Activated CD4-positive, alpha-beta memory T cell treated with anti-CD3 and anti-CD28 coated beads for 36 hours (primary cell): ENCODE data around the gene TAPBPL. TPM values are rescaled to one million over a fixed set of nuclear protein-coding genes. Genes with fewer than 3 reads are reported as not detected.
"Not testable (repeated sequence)": the region's sequence is repeated elsewhere in the genome, so short reads cannot be mapped to it uniquely, and the experiment has no call there.

Experiments used
- CTCF ChIA-PET: fragments of 350-600 bp; sonication (Branson Sonifier 250); formaldehyde crosslinking; loops from one replicate; lab custom pipeline; 2021; ENCODE audit warnings: antibody characterized with exemption, inconsistent platforms; lab: Charles Lee
- POLR2A ChIA-PET: fragments of 350-600 bp; sonication (Branson Sonifier 250); formaldehyde crosslinking; loops from one replicate; lab custom pipeline; 2021; ENCODE audit warnings: antibody characterized with exemption; lab: Charles Lee
- DNase-seq: peaks from one replicate; pipeline ENCODE4 v3.0.0-alpha.2; 2020
- H3K27ac Mint-ChIP-seq: one replicate; pipeline ENCODE4 v1.8.0; 2021; ENCODE audit warnings: mixed read lengths
- H3K27me3 Mint-ChIP-seq: one replicate; pipeline ENCODE4 v1.8.0; 2021; ENCODE audit warnings: mixed read lengths
- H3K36me3 Mint-ChIP-seq: one replicate; pipeline ENCODE4 v1.8.0; 2021; ENCODE audit warnings: mixed read lengths
- H3K4me1 Mint-ChIP-seq: one replicate; pipeline ENCODE4 v1.8.0; 2021; ENCODE audit warnings: low read depth, mixed read lengths
- H3K4me3 Mint-ChIP-seq: one replicate; pipeline ENCODE4 v1.8.0; 2021; ENCODE audit warnings: mild to moderate bottlenecking, mixed read lengths
- H3K9me3 Mint-ChIP-seq: one replicate; pipeline ENCODE4 v1.8.0; 2021; ENCODE audit warnings: mixed read lengths
- intact Hi-C: fragments of 100-400 bp; cut with micrococcal nuclease; formaldehyde crosslinking; loops from one replicate; pipeline ENCODE4 v1.15.1; 2023
- total RNA-seq, 2 experiments: library from RNA; stranded (reverse); gene quantifications; one replicate each; pipeline ENCODE4 v1.2.3, GENCODE V29; 2021

Gene TAPBPL
- total RNA-seq, 2 experiments from 2014 or later, result 33.4 to 35.0 TPM

- peak within 1 kb of the TSS; percentile 94 for H3K4me3 Mint-ChIP-seq
- intact Hi-C loops, result loop anchor here (1.0 kb wide), 6 partner anchors 23 to 358 kb away; partner anchors contain the start of genes CDCA3, GAPDH, ING4 and VAMP1
- H3K27ac Mint-ChIP-seq, result peak within 1 kb of the TSS; percentile 100
- ChIA-PET CTCF (interaction anchor here (0.6 to 2.9 kb wide), 12 partner anchors 23 to 358 kb away, joined by 3 to 11 read pairs (median 6); partner anchors contain the start of genes USP5 and VAMP1), POLR2A (interaction anchor here (0.8 to 4.2 kb wide), 15 partner anchors 8 to 259 kb away, joined by 3 to 47 read pairs (median 5); partner anchors contain the start of genes GAPDH, MLF2, TAPBPL and VAMP1)
- no peaks in the 10 kb centered on the region for H3K27me3 Mint-ChIP-seq
- H3K36me3 Mint-ChIP-seq, result peaks cover 40% of the 10 kb centered on the region
- peak; percentile 98 for DNase-seq
- no peaks in the 10 kb centered on the region for H3K9me3 Mint-ChIP-seq
- H3K4me1 Mint-ChIP-seq, result peaks cover 38% of the 10 kb centered on the region
Observed at GRCh38 chr12:6493497-6494257, 41.8 kb downstream of the TAPBPL start, which contains the start of gene NCAPD2. Gene NCAPD2 (plus strand): TSS chr12:6494102. CDS start chr12:6495099, 997 bp downstream.

GRCh38 chr12:6494258-6494743 is 42.5 kb downstream of the TAPBPL start:
- Mint-ChIP-seq H3K27me3 (no peaks in the 10 kb centered on the region), H3K4me1 (peaks cover 38% of the 10 kb centered on the region), H3K27ac (peak overlapping the region; percentile 100), H3K9me3 (no peaks in the 10 kb centered on the region), H3K4me3 (peak overlapping the region; percentile 94), H3K36me3 (peaks cover 42% of the 10 kb centered on the region)
- no peak for DNase-seq
- ChIA-PET POLR2A (interaction anchor here (0.6 to 2.7 kb wide), 5 partner anchors 19 to 45 kb away, joined by 4 to 15 read pairs (median 6); partner anchors contain the start of genes GAPDH and VAMP1), CTCF (interaction anchor here (1.0 to 1.9 kb wide), 7 partner anchors 29 to 70 kb away, joined by 3 to 9 read pairs (median 4); no protein-coding TSS in a partner anchor)
- intact Hi-C loops, result loop anchor here (1.0 kb wide), 1 partner anchor 71 kb away; no protein-coding TSS in a partner anchor

- intact Hi-C loops, result loop anchor here (1.0 kb wide), 1 partner anchor 72 kb away; no protein-coding TSS in a partner anchor
- H3K9me3 Mint-ChIP-seq, result no peaks in the 10 kb centered on the region
- peak overlapping the region; percentile 100 for H3K27ac Mint-ChIP-seq
- peak overlapping the region; percentile 94 for H3K4me3 Mint-ChIP-seq
- peaks cover 38% of the 10 kb centered on the region for H3K4me1 Mint-ChIP-seq
- H3K36me3 Mint-ChIP-seq, result peaks cover 42% of the 10 kb centered on the region
- POLR2A ChIA-PET, result interaction anchor here (0.6 to 2.7 kb wide), 5 partner anchors 19 to 45 kb away, joined by 4 to 15 read pairs (median 6); partner anchors contain the start of genes GAPDH and VAMP1
- no peak for DNase-seq
- H3K27me3 Mint-ChIP-seq, result no peaks in the 10 kb centered on the region
- CTCF ChIA-PET, result interaction anchor here (0.6 to 1.9 kb wide), 8 partner anchors 29 to 155 kb away, joined by 3 to 9 read pairs (median 4); no protein-coding TSS in a partner anchor
Observed at GRCh38 chr12:6494968-6495367, 43.1 kb downstream of the TAPBPL start.

- Mint-ChIP-seq H3K27ac (peak overlapping the region; percentile 72), H3K4me1 (peaks cover 31% of the 10 kb centered on the region), H3K36me3 (peaks cover 32% of the 10 kb centered on the region)
- intact Hi-C loops, H3K4me3 Mint-ChIP-seq, H3K27me3 Mint-ChIP-seq, H3K9me3 Mint-ChIP-seq, POLR2A ChIA-PET, DNase-seq: not testable (repeated sequence)
- CTCF ChIA-PET, result interaction anchor here (0.9 to 1.4 kb wide), 3 partner anchors 31 to 56 kb away, joined by 3 to 4 read pairs (median 3); no protein-coding TSS in a partner anchor
Observed at GRCh38 chr12:6497291-6497690, 45.4 kb downstream of the TAPBPL start.

GRCh38 chr12:6500466-6500865 is 48.6 kb downstream of the TAPBPL start:
- CTCF ChIA-PET, result interaction anchor here (0.8 to 1.3 kb wide), 3 partner anchors 30 to 78 kb away, joined by 3 to 5 read pairs (median 3); partner anchors contain the start of gene VAMP1
- intact Hi-C loops, result no loop called here
- no peak for DNase-seq
- POLR2A ChIA-PET, result interaction anchor here (0.8 to 1.3 kb wide), 4 partner anchors 30 to 39 kb away, joined by 3 to 5 read pairs (median 4); partner anchors contain the start of gene VAMP1
- Mint-ChIP-seq H3K36me3 (peaks cover 22% of the 10 kb centered on the region), H3K27ac (no peak overlapping the region), H3K4me3 (no peak overlapping the region), H3K27me3 (no peaks in the 10 kb centered on the region), H3K4me1 (peaks cover 17% of the 10 kb centered on the region), H3K9me3 (no peaks in the 10 kb centered on the region)

GRCh38 chr12:6507102-6507998 is 55.5 kb downstream of the TAPBPL start:
- no peak for DNase-seq
- Mint-ChIP-seq H3K4me1 (peaks cover 2% of the 10 kb centered on the region), H3K27ac (no peak overlapping the region), H3K9me3 (no peaks in the 10 kb centered on the region), H3K4me3 (no peak overlapping the region), H3K36me3 (peaks cover 33% of the 10 kb centered on the region), H3K27me3 (no peaks in the 10 kb centered on the region)
- intact Hi-C loops, result no loop called here
- ChIA-PET POLR2A (interaction anchor here (1.2 kb wide), 1 partner anchor 37 kb away, joined by 3 read pairs; the partner anchor contains the start of gene VAMP1), CTCF (interaction anchor here (0.6 to 0.7 kb wide), 3 partner anchors 10 to 71 kb away, joined by 3 to 6 read pairs (median 3); no protein-coding TSS in a partner anchor)

GRCh38 chr12:6508087-6508486 is 56.2 kb downstream of the TAPBPL start:
- no peaks in the 10 kb centered on the region for H3K9me3 Mint-ChIP-seq
- intact Hi-C loops, result no loop called here
- peaks cover 2% of the 10 kb centered on the region for H3K4me1 Mint-ChIP-seq
- H3K27ac Mint-ChIP-seq, result no peak overlapping the region
- ChIA-PET CTCF (no interaction called here), POLR2A (interaction anchor here (1.2 kb wide), 1 partner anchor 37 kb away, joined by 3 read pairs; the partner anchor contains the start of gene VAMP1)
- no peak for DNase-seq
- H3K36me3 Mint-ChIP-seq, result peaks cover 40% of the 10 kb centered on the region
- H3K27me3 Mint-ChIP-seq, result no peaks in the 10 kb centered on the region
- no peak overlapping the region for H3K4me3 Mint-ChIP-seq

Other genes starting within 250 kb of the TAPBPL start
- gene PLEKHG6, start 141.4 kb upstream of the TAPBPL start, total RNA-seq, result not detected
- gene TNFRSF1A, start 110.0 kb upstream of the TAPBPL start, total RNA-seq, result 10 to 100 TPM; 47.5 to 49.6 TPM
- gene SCNN1A, start 76.5 kb upstream of the TAPBPL start, total RNA-seq, result under 1 TPM; 0.17 to 0.26 TPM
- 1 to 10 TPM; 1.5 to 1.9 TPM for gene LTBR, start 67.9 kb upstream of the TAPBPL start, total RNA-seq
- gene CD27, start 7.1 kb upstream of the TAPBPL start, total RNA-seq, result 10 to 100 TPM; 36.5 to 39.3 TPM
- gene VAMP1, start 18.6 kb downstream of the TAPBPL start, total RNA-seq, result 10 to 100 TPM; 27.7 to 30.2 TPM
- 100 to 1,000 TPM; 289 to 312 TPM for gene MRPL51, start 41.2 kb downstream of the TAPBPL start, total RNA-seq
- gene NCAPD2, start 42.1 kb downstream of the TAPBPL start, total RNA-seq, result 100 to 1,000 TPM; 192 to 196 TPM
- gene GAPDH, start 82.5 kb downstream of the TAPBPL start, total RNA-seq, result 1,000 to 10,000 TPM; 5,823 to 5,836 TPM
- gene IFFO1, start 104.0 kb downstream of the TAPBPL start, total RNA-seq, result 10 to 100 TPM; 10.9 to 12.4 TPM
- gene NOP2, start 116.2 kb downstream of the TAPBPL start, total RNA-seq, result 10 to 100 TPM; 74.9 to 82.2 TPM
- gene CHD4, start 155.3 kb downstream of the TAPBPL start, total RNA-seq, result 100 to 1,000 TPM; 302 to 305 TPM
- 1 to 10 TPM; 4.7 to 4.8 TPM for gene LPAR5, start 183.9 kb downstream of the TAPBPL start, total RNA-seq
- 1 to 10 TPM in 1 of 2 experiments, under 1 TPM in 1; 0.63 to 1.2 TPM for gene ACRBP, start 195.4 kb downstream of the TAPBPL start, total RNA-seq
- 10 to 100 TPM; 13.8 to 15.2 TPM for gene ING4, start 211.1 kb downstream of the TAPBPL start, total RNA-seq
- 10 to 100 TPM; 55.3 to 56.3 TPM for gene ZNF384, start 237.3 kb downstream of the TAPBPL start, total RNA-seq
- under 1 TPM; 0.17 to 0.44 TPM for gene PIANP, start 248.8 kb downstream of the TAPBPL start, total RNA-seq